Measurements from ENCODE around the gene TMC2.
"Not testable (repeated sequence)": the region's sequence is repeated elsewhere in the genome, so short reads cannot be mapped to it uniquely, and the experiment has no call there.

TMC2 gene

GRCh38 chr20:2520617-2521016 is 15.8 kb upstream of the TMC2 start:
- Histone ChIP-seq H3K4me1 (ENCODE audit: insufficient read depth, low read length) (no peaks in the 10 kb centered on the region), H3K9ac (ENCODE audit: low read depth, low read length) (no peak overlapping the region), H3K36me3 (ENCODE audit: insufficient read depth, low read length) (no peaks in the 10 kb centered on the region), H3K9me3 (ENCODE audit: control insufficient read depth, insufficient read depth, low read length) (no peaks in the 10 kb centered on the region)

GRCh38 chr20:2521369-2522305 is 14.7 kb upstream of the TMC2 start:
- no peaks in the 10 kb centered on the region for H3K4me1 ChIP-seq (ENCODE audit: insufficient read depth, low read length)
- no peak overlapping the region for H3K9ac ChIP-seq (ENCODE audit: low read depth, low read length)
- H3K9me3 ChIP-seq (ENCODE audit: control insufficient read depth, insufficient read depth, low read length), result no peaks in the 10 kb centered on the region

GRCh38 chr20:2522826-2523429 is 13.4 kb upstream of the TMC2 start:
- H3K36me3 ChIP-seq (ENCODE audit: insufficient read depth, low read length); H3K9me3 ChIP-seq (ENCODE audit: control insufficient read depth, insufficient read depth, low read length); H3K9ac ChIP-seq (ENCODE audit: low read depth, low read length); H3K4me1 ChIP-seq (ENCODE audit: insufficient read depth, low read length): not testable (repeated sequence)

More at GRCh38 chr20:2521369-2522305, 14.7 kb upstream of the TMC2 start:
- no peaks in the 10 kb centered on the region for H3K36me3 ChIP-seq (ENCODE audit: insufficient read depth, low read length)

GRCh38 chr20:2523919-2524708 is 12.3 kb upstream of the TMC2 start:
- H3K4me1 ChIP-seq (ENCODE audit: insufficient read depth, low read length), result no peaks in the 10 kb centered on the region
- H3K9me3 ChIP-seq (ENCODE audit: control insufficient read depth, insufficient read depth, low read length), result no peaks in the 10 kb centered on the region
- peak overlapping the region; percentile 86; the same call in 1 of the 2 replicates for H3K9ac ChIP-seq (ENCODE audit: low read depth, low read length)
- H3K36me3 ChIP-seq (ENCODE audit: insufficient read depth, low read length), result no peaks in the 10 kb centered on the region

GRCh38 chr20:2524709-2525506 is 11.5 kb upstream of the TMC2 start:
- Histone ChIP-seq H3K9me3 (ENCODE audit: control insufficient read depth, insufficient read depth, low read length) (no peaks in the 10 kb centered on the region), H3K4me1 (ENCODE audit: insufficient read depth, low read length) (no peaks in the 10 kb centered on the region), H3K36me3 (ENCODE audit: insufficient read depth, low read length) (no peaks in the 10 kb centered on the region), H3K9ac (ENCODE audit: low read depth, low read length) (peak overlapping the region; percentile 86)

- not testable (repeated sequence) for H3K9ac ChIP-seq (ENCODE audit: low read depth, low read length)
Measured at GRCh38 chr20:2526218-2526583, 10.2 kb upstream of the TMC2 start.

GRCh38 chr20:2527762-2528161 is 8.6 kb upstream of the TMC2 start:
- no peaks in the 10 kb centered on the region for H3K36me3 ChIP-seq (ENCODE audit: insufficient read depth, low read length)
- H3K4me1 ChIP-seq (ENCODE audit: insufficient read depth, low read length), result no peaks in the 10 kb centered on the region
- H3K9ac ChIP-seq (ENCODE audit: low read depth, low read length), result no peak overlapping the region
- no peaks in the 10 kb centered on the region for H3K9me3 ChIP-seq (ENCODE audit: control insufficient read depth, insufficient read depth, low read length)

More at GRCh38 chr20:2526218-2526583, 10.2 kb upstream of the TMC2 start:
- H3K9me3 ChIP-seq (ENCODE audit: control insufficient read depth, insufficient read depth, low read length); H3K4me1 ChIP-seq (ENCODE audit: insufficient read depth, low read length); H3K36me3 ChIP-seq (ENCODE audit: insufficient read depth, low read length): not testable (repeated sequence)

- H3K36me3 ChIP-seq (ENCODE audit: insufficient read depth, low read length), result no peaks in the 10 kb centered on the region
- no peaks in the 10 kb centered on the region for H3K9me3 ChIP-seq (ENCODE audit: control insufficient read depth, insufficient read depth, low read length)
- no peak overlapping the region for H3K9ac ChIP-seq (ENCODE audit: low read depth, low read length)
- peaks cover 2% of the 10 kb centered on the region; the same call in 1 of the 2 replicates for H3K4me1 ChIP-seq (ENCODE audit: insufficient read depth, low read length)
Measured at GRCh38 chr20:2528671-2529271, 7.6 kb upstream of the TMC2 start.

- H3K9ac ChIP-seq (ENCODE audit: low read depth, low read length), result no peak overlapping the region
- no peaks in the 10 kb centered on the region for H3K36me3 ChIP-seq (ENCODE audit: insufficient read depth, low read length)
- H3K4me1 ChIP-seq (ENCODE audit: insufficient read depth, low read length), result peaks cover 5% of the 10 kb centered on the region; the same call in 1 of the 2 replicates
- H3K9me3 ChIP-seq (ENCODE audit: control insufficient read depth, insufficient read depth, low read length), result no peaks in the 10 kb centered on the region
Measured at GRCh38 chr20:2533118-2533517, 3.3 kb upstream of the TMC2 start.

GRCh38 chr20:2535711-2536559 is 438 bp upstream of the TMC2 start:
- Histone ChIP-seq H3K9ac (ENCODE audit: low read depth, low read length) (no peak overlapping the region), H3K9me3 (ENCODE audit: control insufficient read depth, insufficient read depth, low read length) (no peaks in the 10 kb centered on the region), H3K36me3 (ENCODE audit: insufficient read depth, low read length) (no peaks in the 10 kb centered on the region)

GRCh38 chr20:2537101-2537500 is 728 bp downstream of the TMC2 start:
- H3K36me3 ChIP-seq (ENCODE audit: insufficient read depth, low read length), result no peaks in the 10 kb centered on the region
- H3K9ac ChIP-seq (ENCODE audit: low read depth, low read length), result no peak overlapping the region
- no peaks in the 10 kb centered on the region for H3K9me3 ChIP-seq (ENCODE audit: control insufficient read depth, insufficient read depth, low read length)
- H3K4me1 ChIP-seq (ENCODE audit: insufficient read depth, low read length), result peaks cover 5% of the 10 kb centered on the region; the same call in 1 of the 2 replicates

More at GRCh38 chr20:2535711-2536559, 438 bp upstream of the TMC2 start:
- H3K4me1 ChIP-seq (ENCODE audit: insufficient read depth, low read length), result peaks cover 5% of the 10 kb centered on the region; the same call in 1 of the 2 replicates

- Histone ChIP-seq H3K4me1 (ENCODE audit: insufficient read depth, low read length) (peaks cover 5% of the 10 kb centered on the region; the same call in 1 of the 2 replicates), H3K9ac (ENCODE audit: low read depth, low read length) (no peak overlapping the region), H3K9me3 (ENCODE audit: control insufficient read depth, insufficient read depth, low read length) (no peaks in the 10 kb centered on the region), H3K36me3 (ENCODE audit: insufficient read depth, low read length) (no peaks in the 10 kb centered on the region)
Measured at GRCh38 chr20:2538356-2538755, 2.0 kb downstream of the TMC2 start.

Data from ES-I3 (cell line).